HG03060 (cell line): ENCODE results near the gene CHRNB1.

Experiments used
- ATAC-seq: cut with Tn5 transposase; IDR thresholded peaks from one replicate; pipeline ENCODE4 v1.9.1; 2021; ENCODE audit warnings: low read depth, moderate number of reproducible peaks; ENCODE audit not compliant: unreplicated experiment

The CHRNB1 gene, protein sequence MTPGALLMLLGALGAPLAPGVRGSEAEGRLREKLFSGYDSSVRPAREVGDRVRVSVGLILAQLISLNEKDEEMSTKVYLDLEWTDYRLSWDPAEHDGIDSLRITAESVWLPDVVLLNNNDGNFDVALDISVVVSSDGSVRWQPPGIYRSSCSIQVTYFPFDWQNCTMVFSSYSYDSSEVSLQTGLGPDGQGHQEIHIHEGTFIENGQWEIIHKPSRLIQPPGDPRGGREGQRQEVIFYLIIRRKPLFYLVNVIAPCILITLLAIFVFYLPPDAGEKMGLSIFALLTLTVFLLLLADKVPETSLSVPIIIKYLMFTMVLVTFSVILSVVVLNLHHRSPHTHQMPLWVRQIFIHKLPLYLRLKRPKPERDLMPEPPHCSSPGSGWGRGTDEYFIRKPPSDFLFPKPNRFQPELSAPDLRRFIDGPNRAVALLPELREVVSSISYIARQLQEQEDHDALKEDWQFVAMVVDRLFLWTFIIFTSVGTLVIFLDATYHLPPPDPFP

DNA sequence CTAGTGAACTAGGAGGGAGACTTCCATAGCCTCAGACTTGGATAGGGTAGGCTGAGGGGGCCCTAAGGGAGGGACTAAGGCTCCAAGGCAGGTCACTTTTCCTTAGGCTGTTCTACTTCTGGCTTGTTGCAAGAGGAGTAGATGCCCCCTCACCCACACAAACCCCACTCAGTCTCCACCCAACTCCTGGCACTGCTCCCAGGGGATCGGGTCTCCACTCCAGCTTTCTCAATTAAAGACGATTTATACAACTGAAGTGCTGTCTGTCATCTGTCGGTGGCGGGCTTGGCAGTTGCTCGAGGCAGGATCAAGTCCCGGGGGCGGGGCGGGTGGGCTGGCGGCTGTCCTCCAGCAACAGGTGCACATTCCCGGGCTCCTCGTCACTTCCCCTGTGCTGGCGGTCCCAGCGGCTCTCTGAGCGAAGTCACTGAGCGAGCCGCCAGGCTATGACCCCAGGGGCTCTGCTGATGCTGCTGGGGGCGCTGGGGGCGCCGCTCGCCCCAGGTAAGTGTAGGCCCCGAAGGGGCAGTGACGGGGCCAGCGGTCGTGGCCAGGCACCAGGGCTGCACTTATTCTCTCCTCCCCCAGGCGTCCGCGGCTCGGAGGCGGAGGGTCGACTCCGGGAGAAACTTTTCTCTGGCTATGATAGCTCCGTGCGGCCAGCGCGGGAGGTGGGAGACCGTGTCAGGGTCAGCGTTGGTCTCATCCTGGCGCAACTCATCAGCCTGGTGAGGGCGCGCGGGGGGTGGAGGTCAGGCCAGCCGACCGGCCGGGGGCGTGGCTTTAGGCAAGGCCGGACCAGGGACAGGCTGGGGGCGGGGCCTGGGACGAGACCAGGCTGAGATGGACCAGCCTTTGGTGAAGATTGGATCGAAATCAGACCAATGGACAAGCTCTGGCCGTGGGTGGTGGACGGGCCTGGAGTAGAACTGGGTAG lies at the start of gene CHRNB1:
TSS of gene CHRNB1 (plus strand) at position 380 of the 937 bp plus-strand sequence. CDS start at position 447, 67 bp downstream.
- ATAC-seq = no peak

DNA sequence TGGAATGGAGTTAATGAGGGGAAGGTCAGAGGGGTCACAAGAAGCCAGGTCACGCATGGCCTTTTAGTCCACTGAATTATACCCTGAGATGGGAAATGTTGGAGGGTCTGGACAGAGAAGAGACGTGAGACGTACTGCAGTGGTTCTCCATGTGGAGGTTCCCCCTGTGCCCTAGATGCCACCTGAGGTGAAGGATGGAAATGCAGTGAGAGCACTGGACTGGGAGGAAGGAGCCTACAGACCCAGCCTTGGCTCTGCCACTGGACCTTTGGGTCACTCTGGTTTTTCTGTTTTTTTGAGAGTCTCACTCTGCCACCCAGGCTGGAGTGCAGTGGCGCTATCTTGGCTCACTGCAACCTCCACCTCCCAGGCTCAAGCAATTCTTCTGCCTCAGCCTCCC lies 48.7 kb upstream of the CHRNB1 start:
- no peak for ATAC-seq

DNA sequence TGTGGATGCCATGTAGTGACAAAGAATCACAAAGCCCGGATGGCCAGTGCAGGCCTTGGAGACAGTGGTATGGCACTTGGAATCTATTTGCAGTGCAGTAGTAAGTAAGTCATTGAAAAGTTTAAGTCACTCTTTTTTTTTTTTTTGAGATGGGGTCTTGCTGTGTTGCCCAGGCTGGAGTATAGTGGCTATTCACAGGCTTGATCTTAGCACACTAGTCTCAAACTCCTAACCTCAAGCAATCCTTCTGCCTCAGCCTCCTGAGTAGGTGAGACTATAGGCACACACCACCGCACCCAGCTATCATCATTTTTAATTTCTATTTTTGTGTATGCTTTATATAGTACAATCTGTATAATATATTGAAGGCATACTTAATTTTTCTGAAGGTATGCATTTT lies 46.2 kb upstream of the CHRNB1 start:
- no peak for ATAC-seq

DNA sequence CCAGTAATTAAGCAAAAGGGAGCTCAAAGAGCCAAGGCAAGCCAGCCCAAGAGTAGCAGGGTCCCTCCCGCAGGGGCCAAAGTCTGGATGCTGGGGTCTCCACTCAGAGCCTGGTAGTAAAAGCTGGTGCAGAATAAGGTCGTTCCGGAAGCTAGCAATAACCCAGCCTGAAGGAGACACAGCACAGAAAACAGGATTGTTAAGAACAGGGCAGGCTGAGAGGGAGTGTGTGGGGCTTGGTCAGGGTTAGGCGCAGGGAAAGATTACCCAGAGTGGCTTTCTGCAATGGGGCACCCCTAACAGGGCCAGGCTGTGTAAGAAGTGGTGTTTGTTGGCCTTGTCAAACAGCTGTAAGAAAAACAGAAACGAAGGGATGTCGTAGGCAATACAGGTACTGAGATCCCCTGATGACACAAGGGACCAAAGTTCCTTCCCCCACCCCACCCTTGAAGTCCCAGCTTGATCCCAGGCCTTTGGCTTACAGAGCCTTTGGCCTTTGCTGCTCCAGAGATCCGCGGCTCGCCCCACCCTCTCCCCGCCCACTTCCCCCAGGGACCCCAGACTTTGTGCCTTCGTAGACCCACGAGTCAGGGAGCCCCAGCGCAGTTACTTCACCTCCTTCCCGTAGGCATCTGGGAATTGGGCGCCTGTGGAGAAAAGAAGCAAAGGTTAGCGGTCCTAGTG lies 41.7 kb upstream of the CHRNB1 start:
- no peak for ATAC-seq

DNA sequence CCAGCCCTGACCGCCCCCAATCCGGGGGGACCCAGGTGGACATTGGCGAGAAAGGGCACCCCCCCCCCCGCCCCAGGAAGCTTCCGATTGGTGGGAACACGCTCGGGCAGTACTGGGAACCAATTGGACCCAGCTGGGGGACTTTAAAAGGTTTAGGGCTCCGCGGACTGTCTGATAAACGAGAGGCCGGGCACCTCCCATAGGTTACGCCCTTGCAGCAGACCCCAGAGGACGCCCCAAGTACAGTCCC lies 41.2 kb upstream of the CHRNB1 start:
- ATAC-seq = no peak

DNA sequence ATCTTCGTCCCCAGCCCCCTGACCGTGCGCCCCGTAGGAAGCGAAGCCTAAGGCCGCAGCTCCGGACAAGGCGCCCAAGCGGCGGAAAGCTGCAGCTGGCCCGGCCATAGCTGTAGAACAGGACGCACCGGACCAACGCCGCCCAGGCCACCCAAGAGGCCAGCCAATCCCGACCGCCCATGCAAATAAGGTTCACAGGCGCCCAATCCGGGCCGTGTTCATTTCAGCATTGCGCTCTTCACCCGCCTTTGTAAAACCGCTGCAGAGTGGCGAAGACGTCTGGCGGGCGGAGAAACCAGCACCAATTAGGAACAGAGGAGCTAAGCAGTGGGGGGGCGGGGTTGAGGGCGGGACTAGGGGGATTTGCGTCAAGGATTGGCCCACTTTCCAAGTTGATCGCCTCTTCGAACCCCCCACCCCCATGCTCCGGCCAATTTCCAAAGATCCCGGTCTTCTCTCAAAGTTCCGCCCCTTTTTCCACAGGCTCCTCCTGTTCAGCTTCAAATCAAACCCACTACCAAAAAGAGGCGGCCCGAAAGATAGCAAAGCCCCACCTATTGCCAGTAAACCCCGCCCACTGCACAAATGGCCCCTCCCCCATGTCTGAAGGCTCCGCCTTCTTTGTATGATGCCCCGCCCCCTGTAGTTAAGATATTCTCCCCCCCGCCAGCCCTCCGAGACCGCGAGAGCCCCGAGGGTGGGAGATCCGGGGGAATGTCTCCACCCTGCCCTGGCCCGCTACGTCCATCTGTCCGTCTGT lies 40.7 kb upstream of the CHRNB1 start, which contains the start of gene TMEM256:
TSS of gene TMEM256 (minus strand) at position 121 of the 760 bp plus-strand sequence. CDS start at position 108, 13 bp downstream.
- ATAC-seq = peak; percentile 75

DNA sequence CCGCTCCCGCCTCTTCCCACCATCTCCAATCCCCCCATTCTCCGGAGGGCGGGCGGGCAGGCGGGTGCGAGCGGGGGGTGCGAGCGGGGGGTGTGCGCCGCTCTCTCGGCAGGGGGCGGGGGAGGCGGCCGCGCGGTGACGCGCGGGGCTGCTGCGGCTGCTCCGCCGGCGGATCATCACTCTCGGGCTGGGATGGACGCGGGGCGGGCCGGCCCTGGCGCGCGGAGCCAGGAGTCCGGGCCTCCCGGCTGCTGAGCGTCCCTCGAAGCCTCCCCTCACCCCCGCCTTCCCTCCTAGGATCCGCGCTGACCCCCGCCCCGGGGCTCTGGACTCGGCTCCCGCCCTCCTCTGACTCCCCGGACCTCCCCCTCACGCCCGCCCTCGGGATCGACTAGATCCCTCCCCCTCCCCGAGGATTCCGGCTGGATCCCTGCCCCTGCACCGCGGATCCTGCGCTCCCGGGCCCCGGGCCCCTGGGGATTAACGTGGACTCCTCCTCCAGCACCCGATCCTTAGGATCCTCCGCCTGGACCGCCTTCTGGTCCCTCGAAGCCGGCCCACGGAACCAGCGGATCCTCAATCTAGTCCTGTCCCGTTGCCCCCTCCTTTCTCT lies 40.0 kb upstream of the CHRNB1 start:
- no peak for ATAC-seq

DNA sequence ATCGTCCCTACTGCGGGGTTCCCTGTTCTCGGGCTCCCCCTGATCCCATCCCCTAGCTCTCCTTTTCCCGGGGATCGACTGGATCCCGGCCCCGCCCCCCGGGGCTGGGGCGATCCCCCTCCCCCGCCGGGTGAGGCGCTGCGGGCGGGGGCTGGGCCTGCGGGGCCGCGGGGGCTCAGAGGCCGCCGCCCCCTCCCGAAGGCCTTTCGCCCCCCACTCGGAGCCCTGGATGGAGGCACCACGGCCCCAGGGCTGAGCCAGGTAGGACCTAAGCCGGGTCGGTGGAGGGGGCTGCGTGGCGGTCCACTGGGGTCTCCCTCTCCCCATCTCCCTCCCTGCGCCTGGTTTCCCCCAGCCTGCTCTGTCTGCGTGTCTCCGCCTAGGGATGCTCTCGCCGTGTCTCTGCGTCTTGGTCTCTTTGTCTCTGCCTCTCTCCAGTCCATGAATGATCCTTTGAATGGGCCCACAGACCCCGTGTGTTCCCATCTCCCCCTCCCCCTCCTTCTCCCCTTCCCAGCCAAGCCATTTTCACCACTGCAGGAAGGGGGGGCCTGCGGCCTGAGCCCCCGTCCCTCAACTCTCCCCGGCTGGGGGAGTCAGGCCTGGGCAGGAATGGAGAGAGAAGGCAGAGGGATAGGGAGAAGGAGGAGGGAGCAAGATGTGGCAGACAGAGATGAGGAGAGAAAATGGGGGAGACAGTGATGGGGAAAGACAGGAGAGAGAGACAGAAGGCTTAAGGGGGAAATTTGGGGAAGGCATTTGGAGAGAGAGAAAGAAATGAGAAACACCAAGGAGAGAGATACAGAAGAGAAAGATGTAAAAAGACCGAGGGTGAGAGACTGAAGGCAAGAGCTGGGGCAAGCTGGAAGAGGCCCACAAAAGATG lies 39.3 kb upstream of the CHRNB1 start:
- ATAC-seq = no peak

DNA sequence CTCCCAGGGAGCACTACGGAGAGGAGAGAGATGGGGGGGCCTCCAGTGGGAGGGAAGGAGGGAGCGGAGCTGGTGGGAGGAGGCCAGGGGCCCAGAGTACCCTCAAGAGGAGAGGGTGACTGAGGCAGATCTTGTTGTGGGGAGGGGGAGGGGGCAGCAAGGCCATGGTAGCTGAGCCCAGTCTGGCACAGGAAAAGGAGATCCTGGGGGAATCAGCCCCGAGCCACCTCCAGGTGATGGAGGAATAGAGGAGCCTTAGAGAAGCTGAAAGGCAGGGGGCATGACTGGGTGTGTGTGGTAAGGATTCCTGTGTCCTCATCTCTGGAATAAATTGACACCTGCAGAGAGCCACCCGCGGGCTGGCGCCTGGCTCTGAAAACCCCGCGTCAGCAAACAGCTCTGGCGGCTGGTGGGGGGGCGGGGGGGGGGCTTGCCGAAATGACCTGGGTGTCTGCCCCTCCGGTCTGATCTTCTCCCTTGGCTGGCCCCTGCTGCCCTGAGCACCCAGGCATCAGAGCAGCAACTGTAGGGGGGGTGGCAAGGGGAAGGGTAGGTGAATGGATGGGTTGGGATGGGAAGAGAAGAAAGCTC lies 38.5 kb upstream of the CHRNB1 start:
- ATAC-seq = no peak

DNA sequence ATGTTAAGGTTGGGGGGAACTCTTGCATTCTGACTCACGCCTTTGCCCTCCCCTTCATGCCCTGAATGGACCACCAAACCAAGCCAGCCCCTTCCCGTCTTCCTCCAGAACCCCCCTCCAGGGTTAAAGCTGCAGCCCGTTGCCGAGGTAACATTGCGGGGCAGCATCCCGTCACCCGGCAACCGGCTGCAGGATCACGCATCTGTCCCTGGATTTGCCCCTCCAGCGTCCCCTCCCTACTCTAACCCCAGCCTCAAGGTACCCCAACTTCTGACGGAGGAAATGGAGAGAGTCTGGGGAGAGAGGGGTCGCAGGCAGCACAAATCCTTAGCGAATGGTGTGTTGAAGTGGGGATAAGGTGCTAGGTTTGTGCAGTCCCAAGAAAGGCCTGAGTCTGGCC lies 37.8 kb upstream of the CHRNB1 start:
- ATAC-seq = no peak

DNA sequence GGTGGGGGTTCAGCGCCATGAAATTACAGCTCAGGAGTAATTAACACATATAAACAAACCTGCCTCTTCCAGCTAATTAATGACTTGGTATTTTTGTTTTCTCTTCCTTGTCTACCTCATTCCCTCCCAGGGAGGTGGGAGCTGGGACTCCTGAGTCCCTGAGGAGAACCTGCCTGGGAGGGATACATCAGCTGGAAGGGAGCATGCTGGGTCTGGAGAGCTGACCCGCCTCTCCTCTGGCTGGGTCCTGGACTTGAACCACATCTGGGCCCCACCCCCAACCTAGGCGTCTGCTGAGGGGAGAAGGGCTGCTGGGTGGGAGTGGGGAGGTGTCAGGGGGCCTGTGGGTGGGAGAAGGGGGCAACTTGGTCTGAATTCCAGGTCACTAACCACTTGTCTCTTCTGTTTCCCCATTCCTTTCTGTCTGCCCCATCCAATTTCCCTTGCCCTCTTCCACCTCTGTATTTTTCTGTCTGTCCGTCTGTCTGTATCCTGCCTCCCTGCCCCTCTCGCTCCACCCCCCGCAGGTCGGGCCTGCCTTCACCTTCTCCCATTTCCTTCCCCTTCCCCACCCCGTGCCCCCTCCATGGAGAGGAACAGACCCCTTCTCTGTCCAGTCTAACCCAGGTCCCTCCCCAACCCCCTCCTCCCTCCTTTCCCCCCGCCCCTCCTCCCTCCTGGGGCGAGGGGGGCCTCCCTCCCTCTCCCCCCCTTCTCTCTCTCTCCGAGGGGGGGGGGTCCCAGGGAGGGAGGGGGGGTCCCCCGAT lies 37.2 kb upstream of the CHRNB1 start, which contains the start of gene NLGN2:
TSS of gene NLGN2 (plus strand) at position 361 of the 767 bp plus-strand sequence. CDS start 411 bp downstream, outside the sequence.
- ATAC-seq = no peak

DNA sequence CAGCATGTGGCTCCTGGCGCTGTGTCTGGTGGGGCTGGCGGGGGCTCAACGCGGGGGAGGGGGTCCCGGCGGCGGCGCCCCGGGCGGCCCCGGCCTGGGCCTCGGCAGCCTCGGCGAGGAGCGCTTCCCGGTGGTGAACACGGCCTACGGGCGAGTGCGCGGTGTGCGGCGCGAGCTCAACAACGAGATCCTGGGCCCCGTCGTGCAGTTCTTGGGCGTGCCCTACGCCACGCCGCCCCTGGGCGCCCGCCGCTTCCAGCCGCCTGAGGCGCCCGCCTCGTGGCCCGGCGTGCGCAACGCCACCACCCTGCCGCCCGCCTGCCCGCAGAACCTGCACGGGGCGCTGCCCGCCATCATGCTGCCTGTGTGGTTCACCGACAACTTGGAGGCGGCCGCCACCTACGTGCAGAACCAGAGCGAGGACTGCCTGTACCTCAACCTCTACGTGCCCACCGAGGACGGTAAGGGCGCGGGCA lies 36.6 kb upstream of the CHRNB1 start:
- no peak for ATAC-seq

DNA sequence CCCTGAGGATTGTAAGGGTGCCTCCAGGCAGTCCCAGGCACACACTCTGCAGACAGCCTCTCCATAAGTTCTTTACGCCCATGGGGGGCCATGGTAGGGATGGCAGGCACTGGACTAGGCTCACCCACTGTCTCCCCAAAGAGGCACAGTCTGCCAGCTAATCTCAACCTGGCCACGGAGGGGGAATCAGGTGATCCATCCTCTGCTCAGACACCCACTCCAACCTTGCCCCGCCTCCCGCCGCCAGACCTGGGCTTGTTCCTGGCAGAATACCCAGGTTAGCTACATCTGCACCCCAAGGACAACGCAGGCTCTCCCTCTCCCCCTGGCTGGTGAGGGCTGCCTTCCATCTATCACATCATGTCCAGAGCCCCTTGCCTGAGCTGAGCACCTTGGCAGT lies 36.0 kb upstream of the CHRNB1 start:
- ATAC-seq = no peak

DNA sequence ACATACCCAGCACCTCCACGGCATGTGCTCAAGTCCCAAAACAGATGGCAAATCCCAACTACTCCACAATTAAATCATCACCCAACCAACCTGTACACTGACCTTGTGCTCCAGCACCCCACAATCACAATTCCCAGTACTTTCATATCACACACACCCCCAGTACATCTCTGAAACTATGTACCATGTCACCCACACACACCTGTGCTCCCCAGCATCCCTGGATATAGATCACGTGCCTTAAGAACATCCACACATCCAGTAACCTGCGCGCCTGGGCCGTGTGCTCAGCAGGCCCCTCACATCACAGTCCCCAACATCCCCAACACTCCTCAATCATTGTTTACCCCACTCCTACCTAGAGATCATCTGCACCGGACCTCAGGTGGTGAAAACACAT lies 35.1 kb upstream of the CHRNB1 start:
- ATAC-seq = no peak

DNA sequence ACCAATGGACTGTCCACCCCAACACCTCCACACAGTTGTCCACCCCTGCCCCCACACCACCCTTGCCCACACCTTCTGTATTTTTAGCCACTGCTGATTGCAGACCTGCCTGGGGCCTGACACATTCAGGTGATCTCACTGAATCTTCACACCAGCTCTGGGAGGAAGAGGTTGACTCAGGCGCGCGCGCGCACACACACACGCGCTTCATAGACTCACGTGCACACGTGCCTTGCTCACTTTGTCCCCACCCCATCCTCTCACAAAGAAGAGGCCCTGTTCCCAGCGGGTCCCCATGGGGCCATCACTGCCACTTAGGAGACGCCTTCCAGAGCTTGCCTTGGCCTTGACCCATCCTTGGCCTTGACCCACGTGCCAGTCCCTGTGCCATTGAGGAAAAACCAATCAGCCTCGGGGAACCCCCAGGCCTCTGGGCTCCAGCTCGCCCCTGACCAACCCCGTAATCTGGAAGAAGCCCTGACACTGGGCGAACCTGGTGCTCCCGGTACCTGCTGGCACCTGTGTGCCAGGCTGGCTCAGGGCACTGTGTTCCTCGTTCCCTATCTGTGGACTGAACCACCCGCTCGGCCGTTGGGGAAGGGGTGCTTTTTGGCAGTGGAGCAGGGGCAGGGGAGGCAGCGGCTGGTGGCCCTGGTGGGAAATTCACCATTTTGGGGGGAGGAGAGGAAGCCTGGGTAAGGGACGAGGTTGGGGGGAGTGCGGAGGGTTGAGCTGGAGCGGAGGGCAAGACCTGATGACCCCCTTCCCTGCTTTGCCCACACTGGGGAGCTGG lies 34.0 kb upstream of the CHRNB1 start:
- ATAC-seq = no peak

DNA sequence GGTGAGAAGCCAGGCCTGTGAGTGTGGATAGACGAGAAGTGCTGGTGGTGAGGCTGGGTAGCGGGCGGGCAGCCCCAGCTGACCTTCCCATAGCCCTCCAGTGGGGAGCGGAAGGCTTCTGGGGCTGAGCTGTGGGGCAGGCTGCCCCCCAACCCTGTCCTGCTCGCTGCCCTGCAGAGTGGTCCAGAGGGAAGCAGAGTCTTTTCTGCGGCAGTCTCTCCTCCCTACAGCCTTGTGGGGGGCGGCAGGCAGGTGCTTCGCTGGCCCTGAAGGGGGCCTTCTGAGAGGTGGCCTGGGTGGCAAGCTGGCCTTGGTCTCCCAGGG lies 33.5 kb upstream of the CHRNB1 start:
- ATAC-seq = no peak
